ENCODE data around the gene ANK2.

DNA sequence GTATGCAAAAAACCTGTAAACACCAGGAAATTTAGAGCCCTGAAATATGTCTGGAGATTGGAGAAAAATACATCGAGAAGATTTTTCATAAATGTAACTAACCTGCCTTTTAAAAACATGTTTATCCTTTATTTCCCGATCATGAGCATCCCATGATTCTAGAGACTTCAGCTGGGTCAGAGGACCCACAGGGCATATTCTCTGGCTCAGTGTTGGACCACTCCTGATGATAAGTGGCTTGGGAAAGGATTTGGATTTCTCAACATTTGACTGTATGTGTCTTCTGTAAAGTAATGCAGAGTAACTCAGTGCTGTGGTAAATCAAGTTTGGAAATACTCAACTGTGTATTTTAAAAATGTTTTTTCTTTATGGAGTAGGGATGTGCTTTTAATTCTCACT, 40.0 kb upstream of the ANK2 start:
- TF ChIP-seq, protein P1, sequence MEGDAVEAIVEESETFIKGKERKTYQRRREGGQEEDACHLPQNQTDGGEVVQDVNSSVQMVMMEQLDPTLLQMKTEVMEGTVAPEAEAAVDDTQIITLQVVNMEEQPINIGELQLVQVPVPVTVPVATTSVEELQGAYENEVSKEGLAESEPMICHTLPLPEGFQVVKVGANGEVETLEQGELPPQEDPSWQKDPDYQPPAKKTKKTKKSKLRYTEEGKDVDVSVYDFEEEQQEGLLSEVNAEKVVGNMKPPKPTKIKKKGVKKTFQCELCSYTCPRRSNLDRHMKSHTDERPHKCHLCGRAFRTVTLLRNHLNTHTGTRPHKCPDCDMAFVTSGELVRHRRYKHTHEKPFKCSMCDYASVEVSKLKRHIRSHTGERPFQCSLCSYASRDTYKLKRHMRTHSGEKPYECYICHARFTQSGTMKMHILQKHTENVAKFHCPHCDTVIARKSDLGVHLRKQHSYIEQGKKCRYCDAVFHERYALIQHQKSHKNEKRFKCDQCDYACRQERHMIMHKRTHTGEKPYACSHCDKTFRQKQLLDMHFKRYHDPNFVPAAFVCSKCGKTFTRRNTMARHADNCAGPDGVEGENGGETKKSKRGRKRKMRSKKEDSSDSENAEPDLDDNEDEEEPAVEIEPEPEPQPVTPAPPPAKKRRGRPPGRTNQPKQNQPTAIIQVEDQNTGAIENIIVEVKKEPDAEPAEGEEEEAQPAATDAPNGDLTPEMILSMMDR (IDR thresholded peaks at IDR 0.05): no peak
- TF ChIP-seq EP300 (IDR thresholded peaks at IDR 0.05) (no peak), POLR2AphosphoS5 (IDR thresholded peaks at IDR 0.05) (no peak)

Measured in upper lobe of left lung (tissue), 4 donors.